K562 (cell line): ENCODE measurements around the gene NFATC1.

Source experiments
- MXI1 ChIP-seq: IDR thresholded peaks from 2 replicates; pipeline ENCODE4 v1.6.1; 2011; ENCODE audit warnings: low read depth, mild to moderate bottlenecking, improper control_type of control experiment, low read length
- ZBTB1 ChIP-seq: sonication (generic); formaldehyde crosslinking; IDR thresholded peaks from 2 replicates; pipeline ENCODE4 v1.8.1; 2023; ENCODE audit warnings: missing genetic modification reagents, low read depth, mild to moderate bottlenecking, borderline replicate concordance

DNA sequence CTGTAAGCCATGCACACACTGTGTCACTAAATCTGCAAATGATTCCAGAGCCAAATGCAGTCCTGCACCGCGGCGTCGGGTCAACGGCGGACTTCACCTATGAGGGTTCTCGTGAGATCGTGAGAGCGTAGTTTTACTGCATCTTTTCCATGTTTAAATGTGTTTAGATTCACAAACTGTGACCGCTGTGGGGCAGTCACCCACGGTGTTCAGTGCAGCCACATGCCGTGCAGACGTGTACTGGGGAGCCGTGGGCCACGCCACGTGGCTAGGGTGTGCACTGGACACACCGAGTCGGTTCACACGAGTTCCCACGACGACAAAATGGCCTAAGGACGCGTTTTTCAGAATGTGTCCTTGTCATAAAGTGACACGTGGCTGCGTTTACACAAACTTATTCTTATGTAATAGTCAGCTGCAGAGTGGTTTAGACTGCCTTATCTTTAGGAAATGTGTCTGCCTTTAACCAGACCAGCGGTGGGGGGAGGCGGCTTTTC is 34.1 kb downstream of the NFATC1 start:
- TF ChIP-seq MXI1 (no peak), ZBTB1 (CRISPR knock-in tag) (no peak)
